Activated B cell treated with CpG ODN at 0.5 μM for 24 hours (primary cell): ENCODE measurements around the gene UBE2I. TPM values are rescaled to one million over a fixed set of nuclear protein-coding genes. Genes with fewer than 3 reads are reported as not detected.

Source experiments
- ATAC-seq: fragments of 200-7000 bp; cut with Tn5 transposase; one replicate; pipeline ENCODE4 v1.10.0; 2021; ENCODE audit warnings: low read depth, mild to moderate bottlenecking, moderate library complexity
- CTCF ChIA-PET: fragments of 350-600 bp; sonication (Branson Sonifier 250); formaldehyde crosslinking; loops from one replicate; lab custom pipeline; 2021; ENCODE audit warnings: antibody characterized with exemption; lab: Charles Lee
- POLR2A ChIA-PET: fragments of 350-600 bp; sonication (Branson Sonifier 250); formaldehyde crosslinking; loops from one replicate; lab custom pipeline; 2021; ENCODE audit warnings: antibody characterized with exemption; lab: Charles Lee
- DNase-seq: peaks from one replicate; pipeline ENCODE4 v3.0.0; 2022
- H3K27ac Mint-ChIP-seq: one replicate; pipeline ENCODE4 v1.8.0; 2020; ENCODE audit warnings: mixed read lengths
- H3K27me3 Mint-ChIP-seq: one replicate; pipeline ENCODE4 v1.8.0; 2021; ENCODE audit warnings: mixed read lengths
- H3K36me3 Mint-ChIP-seq: one replicate; pipeline ENCODE4 v1.8.0; 2021; ENCODE audit warnings: low read depth, mixed read lengths
- H3K4me1 Mint-ChIP-seq: one replicate; pipeline ENCODE4 v1.8.0; 2021; ENCODE audit warnings: mixed read lengths
- H3K4me3 Mint-ChIP-seq: one replicate; pipeline ENCODE4 v1.8.0; 2020; ENCODE audit warnings: mild to moderate bottlenecking, mixed read lengths
- H3K9me3 Mint-ChIP-seq: one replicate; pipeline ENCODE4 v1.8.0; 2020; ENCODE audit warnings: mixed read lengths
- CTCF ChIP-seq: fragments of 200-600 bp; IDR thresholded peaks from one replicate; pipeline ENCODE4 v1.8.0; 2022; ENCODE audit warnings: antibody characterized with exemption, mild to moderate bottlenecking
- intact Hi-C: fragments of 100-400 bp; cut with micrococcal nuclease; formaldehyde crosslinking; loops from one replicate; pipeline ENCODE4 v1.15.1; 2024
- total RNA-seq: library from RNA; stranded (reverse); gene quantifications from 2 replicates; pipeline ENCODE4 v1.2.3, GENCODE V29; 2022

UBE2I gene
- total RNA-seq, 1 donor from 2014 or later = 240 TPM

GRCh38 chr16:1374418-1375297 is 65.2 kb downstream of the UBE2I start:
- Mint-ChIP-seq H3K9me3 (no peaks in the 10 kb centered on the region), H3K4me3 (no peak overlapping the region), H3K27me3 (no peaks in the 10 kb centered on the region), H3K4me1 (peaks cover 9% of the 10 kb centered on the region), H3K36me3 (peaks cover 28% of the 10 kb centered on the region), H3K27ac (no peak overlapping the region)
- POLR2A ChIA-PET = no interaction called here
- TF ChIP-seq CTCF = no peak
- ATAC-seq (no peak), DNase-seq (no peak)
- CTCF ChIA-PET = no interaction called here
- intact Hi-C loops = no loop called here

DNA sequence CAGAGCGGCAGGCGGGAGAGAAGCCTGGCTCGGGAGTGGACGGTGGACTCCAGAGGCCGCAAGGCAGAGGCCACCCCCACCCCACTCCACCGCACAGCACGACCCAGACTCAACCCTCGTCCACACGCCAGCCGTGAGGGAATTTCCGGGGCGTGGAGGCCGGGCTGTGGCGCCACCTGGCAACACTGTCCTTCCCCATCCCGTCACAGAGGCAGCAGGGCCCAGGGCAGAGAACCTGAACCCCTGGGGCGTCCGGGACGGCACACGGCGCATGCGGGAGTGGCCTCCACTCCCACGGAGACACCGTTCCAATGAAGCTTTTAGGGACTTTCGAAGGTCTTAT is 65.8 kb downstream of the UBE2I start:
- CTCF ChIA-PET = no interaction called here
- ATAC-seq (no peak), DNase-seq (no peak)
- no peaks in the 10 kb centered on the region for H3K9me3 Mint-ChIP-seq
- POLR2A ChIA-PET = no interaction called here
- no peak overlapping the region for H3K27ac Mint-ChIP-seq
- no peaks in the 10 kb centered on the region for H3K27me3 Mint-ChIP-seq
- no peak overlapping the region for H3K4me3 Mint-ChIP-seq
- peaks cover 13% of the 10 kb centered on the region for H3K4me1 Mint-ChIP-seq
- TF ChIP-seq CTCF = no peak
- intact Hi-C loops = no loop called here
- peaks cover 26% of the 10 kb centered on the region for H3K36me3 Mint-ChIP-seq

- H3K27me3 Mint-ChIP-seq = no peaks in the 10 kb centered on the region
- ATAC-seq = no peak
- TF ChIP-seq CTCF = no peak
- POLR2A ChIA-PET = no interaction called here
- H3K36me3 Mint-ChIP-seq = peaks cover 28% of the 10 kb centered on the region
- H3K9me3 Mint-ChIP-seq = no peaks in the 10 kb centered on the region
- no peak for DNase-seq
- no peak overlapping the region for H3K4me3 Mint-ChIP-seq
- no peak overlapping the region for H3K27ac Mint-ChIP-seq
- CTCF ChIA-PET = no interaction called here
- H3K4me1 Mint-ChIP-seq = peaks cover 14% of the 10 kb centered on the region
- intact Hi-C loops = no loop called here
Observed at GRCh38 chr16:1375741-1376410, 66.4 kb downstream of the UBE2I start.

Other genes with a start within 250 kb of the UBE2I start
- not detected in 2 replicates for gene SSTR5, start 236.9 kb upstream of the UBE2I start, total RNA-seq
- gene C1QTNF8, start 213.4 kb upstream of the UBE2I start, total RNA-seq = not detected in 2 replicates
- gene CACNA1H, start 156.5 kb upstream of the UBE2I start, total RNA-seq = 0.02 TPM in 1 of 2 replicates, not detected in the other
- gene TPSG1, start 84.4 kb upstream of the UBE2I start, total RNA-seq = not detected in 2 replicates
- not detected in 2 replicates for gene TPSB2, start 79.5 kb upstream of the UBE2I start, total RNA-seq
- gene TPSAB1, start 68.9 kb upstream of the UBE2I start, total RNA-seq = not detected in 2 replicates
- gene TPSD1, start 53.6 kb upstream of the UBE2I start, total RNA-seq = not detected in 2 replicates
- gene BAIAP3, start 24.0 kb downstream of the UBE2I start, total RNA-seq = 6.5 and 8.5 TPM in 2 replicates
- gene TSR3, start 42.2 kb downstream of the UBE2I start, total RNA-seq = 45.3 and 49.0 TPM in 2 replicates
- 36.3 and 40.2 TPM in 2 replicates for gene GNPTG, start 42.3 kb downstream of the UBE2I start, total RNA-seq
- 42.1 and 70.7 TPM in 2 replicates for gene UNKL, start 105.1 kb downstream of the UBE2I start, total RNA-seq
- 15.4 and 18.2 TPM in 2 replicates for gene UQCC4, start 111.1 kb downstream of the UBE2I start, total RNA-seq
- 0.24 and 0.33 TPM in 2 replicates for gene PERCC1, start 121.4 kb downstream of the UBE2I start, total RNA-seq
- 5.1 and 6.7 TPM in 2 replicates for gene CCDC154, start 134.9 kb downstream of the UBE2I start, total RNA-seq
- 127 and 144 TPM in 2 replicates for gene CLCN7, start 165.4 kb downstream of the UBE2I start, total RNA-seq
- not detected in 2 replicates for gene PTX4, start 179.3 kb downstream of the UBE2I start, total RNA-seq
- gene TELO2, start 183.7 kb downstream of the UBE2I start, total RNA-seq = 72.9 and 78.8 TPM in 2 replicates
- gene TMEM204, start 224.0 kb downstream of the UBE2I start, total RNA-seq = 0.18 TPM in 1 of 2 replicates, not detected in the other